ENCODE data around the gene MCOLN1.
A peak's percentile ranks its signal among the peaks of the same experiment; 100 is the strongest.

Gene MCOLN1

GRCh38 chr19:7507884-7508283 lies 14.5 kb upstream of the MCOLN1 start:
- DNase-seq (ENCODE audit: low read depth, low spot score), result peak; percentile 86
- in situ Hi-C loops (cut with HindIII; ENCODE audit: low sequenced_read_pairs), result no loop called here
- TF ChIP-seq CTCF (IDR thresholded peaks at IDR 0.05; ENCODE audit: low read depth, low read length), result no peak
- H3K4me3 ChIP-seq (ENCODE audit: low read depth, low read length), result no peak overlapping the region

- H3K4me3 ChIP-seq (ENCODE audit: low read depth, low read length), result no peak overlapping the region
- no peak for DNase-seq (ENCODE audit: low read depth, low spot score)
- in situ Hi-C loops (cut with HindIII; ENCODE audit: low sequenced_read_pairs), result no loop called here
- TF ChIP-seq CTCF (IDR thresholded peaks at IDR 0.05; ENCODE audit: low read depth, low read length), result no peak
Observed at GRCh38 chr19:7509625-7510024, 12.8 kb upstream of the MCOLN1 start.

- no peak overlapping the region for H3K4me3 ChIP-seq (ENCODE audit: low read depth, low read length)
- no peak for TF ChIP-seq CTCF (IDR thresholded peaks at IDR 0.05; ENCODE audit: low read depth, low read length)
- in situ Hi-C loops (cut with HindIII; ENCODE audit: low sequenced_read_pairs), result no loop called here
- DNase-seq (ENCODE audit: low read depth, low spot score), result no peak
Observed at GRCh38 chr19:7512400-7512851, 10.0 kb upstream of the MCOLN1 start.

GRCh38 chr19:7513809-7514642 lies 8.4 kb upstream of the MCOLN1 start:
- no peak for TF ChIP-seq CTCF (IDR thresholded peaks at IDR 0.05; ENCODE audit: low read depth, low read length)
- H3K4me3 ChIP-seq (ENCODE audit: low read depth, low read length), result no peak overlapping the region
- no peak for DNase-seq (ENCODE audit: low read depth, low spot score)
- in situ Hi-C loops (cut with HindIII; ENCODE audit: low sequenced_read_pairs), result no loop called here

- no peak for DNase-seq (ENCODE audit: low read depth, low spot score)
- no peak for TF ChIP-seq CTCF (IDR thresholded peaks at IDR 0.05; ENCODE audit: low read depth, low read length)
- peak overlapping the region; percentile 42 for H3K4me3 ChIP-seq (ENCODE audit: low read depth, low read length)
- in situ Hi-C loops (cut with HindIII; ENCODE audit: low sequenced_read_pairs), result no loop called here
Observed at GRCh38 chr19:7515110-7515644, 7.2 kb upstream of the MCOLN1 start.

- in situ Hi-C loops (cut with HindIII; ENCODE audit: low sequenced_read_pairs), result no loop called here
- DNase-seq (ENCODE audit: low read depth, low spot score), result peak; percentile 58
- H3K4me3 ChIP-seq (ENCODE audit: low read depth, low read length), result peak within 1 kb of the TSS; percentile 78
- TF ChIP-seq CTCF (IDR thresholded peaks at IDR 0.05; ENCODE audit: low read depth, low read length), result no peak
Observed at GRCh38 chr19:7515645-7516151, 6.7 kb upstream of the MCOLN1 start, which contains the start of gene ZNF358. Gene ZNF358, plus strand, starts transcription at chr19:7516103. Its CDS starts 3,140 bp downstream, at chr19:7519243.

Measured in astrocyte of the spinal cord (primary cell).